ENCODE measurements around the gene CBARP. TPM values are rescaled to one million over a fixed set of nuclear protein-coding genes. Genes with fewer than 3 reads are reported as not detected.

Gene CBARP
- total and polyA plus RNA-seq, 2 of the 13 experiments (the other 11 are each of a cell fraction or from before 2014, with no cell fraction given): 1.2 to 1.4 TPM

GRCh38 chr19:1234051-1234954, 3.5 kb downstream of the CBARP start:
- FAIRE-seq (no peak), DNase-seq (ENCODE audit: low spot score) (no peak), ATAC-seq (no peak)
- Histone ChIP-seq H3K9ac (ENCODE audit: insufficient read depth, low read depth, low read length) (no peak overlapping the region), H2AFZ (ENCODE audit: low read length) (no peak overlapping the region), H3K27ac (ENCODE audit: extremely low read length, insufficient read depth, low read length) (no peak overlapping the region), H4K20me1 (ENCODE audit: insufficient read depth, low read length) (no peaks in the 10 kb centered on the region), H3K4me2 (ENCODE audit: low read depth, low read length) (no peak overlapping the region), H3K79me2 (ENCODE audit: insufficient read depth, low read length) (no peaks in the 10 kb centered on the region), H3K4me1 (ENCODE audit: insufficient read depth, low read length) (peaks cover 37% of the 10 kb centered on the region), H3K9me3 (ENCODE audit: low read length) (no peaks in the 10 kb centered on the region), H3K36me3 (replicated peaks in 1 of 2; ENCODE audit: control insufficient read depth in 1 of 2, insufficient read depth in 2 of 2, low read length in 2 of 2) (peaks cover 0 to 3% of the 10 kb centered on the region in 2 experiments; a peak in 1 of 5 replicates), H3K4me3 (replicated peaks in 1 of 3; ENCODE audit: insufficient read depth in 1 of 3, low read depth in 2 of 3, low read length in 3 of 3) (no peak overlapping the region), H3K27me3 (ENCODE audit: control insufficient read depth in 1 of 2, insufficient read depth in 2 of 2, low read length in 2 of 2) (no peaks in the 10 kb centered on the region)
- intact Hi-C loops (cut with micrococcal nuclease; ENCODE audit: unreplicated experiment) (no loop called here), in situ Hi-C loops (cut with HindIII; ENCODE audit: extremely low pct_ligation_motif_present, low pct_unique_long_range_greater_than_20kb) (no loop called here)
- 98% methylated on average over 24 of the region's 45 CpGs for WGBS (ENCODE audit: low lambda C conversion rate)
- POLR2A ChIA-PET: no interaction called here
- CTCF ChIA-PET (ENCODE audit: low intra/inter-chr PET ratio, low total read pairs): no interaction called here
- no TSS peak for BruUV-seq (replicated peaks)
- TF ChIP-seq ZNF33B (CRISPR knock-in tag; IDR thresholded peaks at IDR 0.05) (no peak), GABPB1 (CRISPR knock-in tag; IDR thresholded peaks at IDR 0.05) (no peak), ZMAT5 (CRISPR knock-in tag; IDR thresholded peaks at IDR 0.05; ENCODE audit: borderline replicate concordance, low read depth) (no peak), ZNF644 (CRISPR knock-in tag; IDR thresholded peaks at IDR 0.05; ENCODE audit: low read depth) (no peak), GATAD2A (CRISPR knock-in tag; IDR thresholded peaks at IDR 0.05) (no peak), ZNF580 (CRISPR knock-in tag; IDR thresholded peaks at IDR 0.05; ENCODE audit: borderline replicate concordance, low read depth) (no peak), ZNF232 (CRISPR knock-in tag; IDR thresholded peaks at IDR 0.05; ENCODE audit: borderline replicate concordance) (no peak), TGIF2 (CRISPR knock-in tag; IDR thresholded peaks at IDR 0.05) (no peak), CC2D1A (CRISPR knock-in tag; IDR thresholded peaks at IDR 0.05) (no peak), SOX6 (IDR thresholded peaks at IDR 0.05) (no peak), SOX6 (CRISPR knock-in tag; IDR thresholded peaks at IDR 0.05) (no peak), ZNF512B (CRISPR knock-in tag; IDR thresholded peaks at IDR 0.05; ENCODE audit: borderline replicate concordance) (no peak), CBX5 (CRISPR knock-in tag; IDR thresholded peaks at IDR 0.05; ENCODE audit: borderline replicate concordance) (no peak), JUNB (CRISPR knock-in tag; IDR thresholded peaks at IDR 0.05; ENCODE audit: borderline replicate concordance) (no peak), NFAT5 (CRISPR knock-in tag; IDR thresholded peaks at IDR 0.05) (no peak), KAT7 (CRISPR knock-in tag; IDR thresholded peaks at IDR 0.05; ENCODE audit: borderline replicate concordance) (no peak), KAT8 (CRISPR knock-in tag; IDR thresholded peaks at IDR 0.05) (no peak)
